Endothelial cell of umbilical vein (primary cell): ENCODE measurements around the gene SERTAD4.

Experiments
- CTCF ChIP-seq, 2 donors: IDR thresholded peaks; 1 replicate in 1 of 2; 2 replicates in 1 of 2; pipeline ENCODE4 v1.5.1; 2011; ENCODE audit warnings: low read length in 2 of 2, mild to moderate bottlenecking in 2 of 2, moderate library complexity in 2 of 2, control low read depth in 1 of 2, inconsistent platforms in 1 of 2, low read depth in 1 of 2; ENCODE audit not compliant: insufficient read depth in 1 of 2; ENCODE audit errors: extremely low read depth in 1 of 2
- EZH2 ChIP-seq: IDR thresholded peaks from 2 replicates; pipeline ENCODE4 v1.6.1; 2012; ENCODE audit warnings: borderline replicate concordance, low read depth, mild to moderate bottlenecking, moderate library complexity, low read length, inconsistent platforms; ENCODE audit not compliant: severe bottlenecking

- no peak for TF ChIP-seq EZH2
- no peak for TF ChIP-seq CTCF (IDR thresholded peaks at IDR 0.05; ENCODE audit: extremely low read depth in 1 of 2, insufficient read depth in 1 of 2, low read depth in 1 of 2, low read length in 2 of 2)
Measured at GRCh38 chr1:210200124-210200736, 32.4 kb upstream of the SERTAD4 start.
